ENCODE results near the gene TMEM43. TPM values are rescaled to one million over a fixed set of nuclear protein-coding genes. Genes with fewer than 3 reads are reported as not detected.

TMEM43 gene
- total and polyA plus RNA-seq, 2 of the 13 experiments (the other 11 are each of a cell fraction or from before 2014, with no cell fraction given): 48.9 to 50.5 TPM

- TF ChIP-seq ZSCAN30 (CRISPR knock-in tag; IDR thresholded peaks at IDR 0.05) (no peak), EZH2 (conservative IDR thresholded peaks at IDR 0.05; ENCODE audit: low read depth, low read length) (no peak), KLF6 (CRISPR knock-in tag; IDR thresholded peaks at IDR 0.05) (no peak), CREM (IDR thresholded peaks at IDR 0.05) (peak; percentile 90), CREM (CRISPR knock-in tag; IDR thresholded peaks at IDR 0.05) (no peak), NR3C1 (CRISPR knock-in tag; IDR thresholded peaks at IDR 0.05) (no peak), HOXA3 (CRISPR knock-in tag; IDR thresholded peaks at IDR 0.05) (peak; percentile 90), NR1H2 (CRISPR knock-in tag; IDR thresholded peaks at IDR 0.05; ENCODE audit: borderline replicate concordance, low read depth) (no peak), SKI (IDR thresholded peaks at IDR 0.05; ENCODE audit: partially characterized antibody) (peak; percentile 87), PAF1 (CRISPR knock-in tag; IDR thresholded peaks at IDR 0.05) (no peak), ZNF224 (CRISPR knock-in tag; IDR thresholded peaks at IDR 0.05) (no peak; the same call in 1 of the 2 replicates), ZNF382 (CRISPR knock-in tag; IDR thresholded peaks at IDR 0.05; ENCODE audit: borderline replicate concordance) (no peak), DBP (CRISPR knock-in tag; IDR thresholded peaks at IDR 0.05; ENCODE audit: not compliant biosample characterization) (peak; percentile 47), HCFC1 (IDR thresholded peaks at IDR 0.05; ENCODE audit: low read depth, low read length) (peak; percentile 49; the same call in 1 of the 2 replicates), GPN1 (CRISPR knock-in tag; IDR thresholded peaks at IDR 0.05; ENCODE audit: borderline replicate concordance) (no peak), GLI4 (CRISPR knock-in tag; IDR thresholded peaks at IDR 0.05; ENCODE audit: borderline replicate concordance) (no peak), PRMT3 (CRISPR knock-in tag; IDR thresholded peaks at IDR 0.05; ENCODE audit: borderline replicate concordance, low read depth) (no peak), LRRFIP1 (CRISPR knock-in tag; conservative IDR thresholded peaks at IDR 0.05) (no peak), ZNF781 (CRISPR knock-in tag; IDR thresholded peaks at IDR 0.05; ENCODE audit: borderline replicate concordance, not compliant biosample characterization) (peak; percentile 28), TFDP2 (CRISPR knock-in tag; IDR thresholded peaks at IDR 0.05) (peak; percentile 94), ZSCAN25 (CRISPR knock-in tag; IDR thresholded peaks at IDR 0.05) (peak; percentile 31; the same call in 1 of the 2 replicates), ZFY (CRISPR knock-in tag; IDR thresholded peaks at IDR 0.05) (peak; percentile 98), NFE2 (CRISPR knock-in tag; IDR thresholded peaks at IDR 0.05) (no peak), ZNF800 (CRISPR knock-in tag; IDR thresholded peaks at IDR 0.05) (peak; percentile 64; the same call in 1 of the 2 replicates)
Observed at GRCh38 chr3:14178247-14179113, 53.6 kb downstream of the TMEM43 start, which contains the start of the genes LSM3 and XPC (continued).
